T1000 (cell line): ENCODE measurements around the gene THOP1.
A peak's percentile ranks its signal among the peaks of the same experiment; 100 is the strongest.

ENCODE experiments used
- DNase-seq: peaks from one replicate; lab custom pipeline; 2025; ENCODE audit warnings: mixed read lengths; lab: John Stamatoyannopoulos, UW

THOP1 gene

GRCh38 chr19:2785244-2785997 lies at the start of gene THOP1:
TSS of gene THOP1 (plus strand) at chr19:2785503. CDS start at chr19:2785663, 160 bp downstream.
- DNase-seq = peak; percentile 94

- no peak for DNase-seq
Observed at GRCh38 chr19:2736550-2737190, 48.6 kb upstream of the THOP1 start.

- DNase-seq = peak; percentile 99
Observed at GRCh38 chr19:2739602-2740313, 45.5 kb upstream of the THOP1 start, which contains the start of gene SLC39A3. TSS of gene SLC39A3 (minus strand) at chr19:2740017. CDS start at chr19:2737257, 2,760 bp downstream.

- no peak for DNase-seq
Observed at GRCh38 chr19:2740314-2740656, 45.0 kb upstream of the THOP1 start.

GRCh38 chr19:2743099-2743498 lies 42.2 kb upstream of the THOP1 start:
- no peak for DNase-seq

GRCh38 chr19:2744113-2744512 lies 41.2 kb upstream of the THOP1 start:
- no peak for DNase-seq

GRCh38 chr19:2747349-2747748 lies 38.0 kb upstream of the THOP1 start:
- no peak for DNase-seq

- DNase-seq = no peak
Observed at GRCh38 chr19:2750808-2751437, 34.4 kb upstream of the THOP1 start.

- no peak for DNase-seq
Observed at GRCh38 chr19:2751438-2751830, 33.9 kb upstream of the THOP1 start.

GRCh38 chr19:2754659-2755447 lies 30.4 kb upstream of the THOP1 start:
- DNase-seq = no peak

GRCh38 chr19:2755448-2755705 lies 29.9 kb upstream of the THOP1 start:
- DNase-seq = no peak

- no peak for DNase-seq
Observed at GRCh38 chr19:2755811-2756210, 29.5 kb upstream of the THOP1 start.

- DNase-seq = no peak
Observed at GRCh38 chr19:2756477-2756876, 28.8 kb upstream of the THOP1 start.

- DNase-seq = no peak
Observed at GRCh38 chr19:2756921-2757881, 28.1 kb upstream of the THOP1 start.

- DNase-seq = no peak
Observed at GRCh38 chr19:2758601-2759313, 26.5 kb upstream of the THOP1 start.

GRCh38 chr19:2759362-2759761 lies 25.9 kb upstream of the THOP1 start:
- no peak for DNase-seq

GRCh38 chr19:2759965-2760364 lies 25.3 kb upstream of the THOP1 start:
- no peak for DNase-seq

- DNase-seq = no peak
Observed at GRCh38 chr19:2761309-2761677, 24.0 kb upstream of the THOP1 start.

- no peak for DNase-seq
Observed at GRCh38 chr19:2761876-2762782, 23.2 kb upstream of the THOP1 start.
